ENCODE data around the gene ZBTB22. TPM values are rescaled to one million over a fixed set of nuclear protein-coding genes. Genes with fewer than 3 reads are reported as not detected.
A peak's percentile ranks its signal among the peaks of the same experiment; 100 is the strongest.

Gene ZBTB22
- polyA plus RNA-seq, 1 donor, result 20.9 TPM

DNA sequence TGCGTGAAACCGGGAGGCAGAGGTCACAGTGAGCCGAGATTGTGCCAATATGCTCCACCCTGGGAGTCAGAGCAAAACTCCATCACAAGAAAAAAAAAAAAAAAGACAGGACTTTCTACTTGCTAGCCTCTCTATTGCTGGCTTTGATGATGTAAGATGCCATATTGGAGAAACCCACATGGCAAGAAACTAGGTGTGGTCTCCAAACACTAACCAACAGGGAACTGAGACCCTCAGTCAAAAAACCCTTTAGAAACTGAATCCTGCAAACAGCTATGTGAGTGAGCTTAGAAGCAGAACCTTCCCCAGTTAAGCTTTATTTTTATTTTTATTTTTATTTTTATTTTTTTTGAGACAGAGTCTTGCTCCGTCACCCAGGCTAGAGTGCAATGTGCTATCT, 18.4 kb upstream of the ZBTB22 start:
- DNase-seq, result no peak

DNA sequence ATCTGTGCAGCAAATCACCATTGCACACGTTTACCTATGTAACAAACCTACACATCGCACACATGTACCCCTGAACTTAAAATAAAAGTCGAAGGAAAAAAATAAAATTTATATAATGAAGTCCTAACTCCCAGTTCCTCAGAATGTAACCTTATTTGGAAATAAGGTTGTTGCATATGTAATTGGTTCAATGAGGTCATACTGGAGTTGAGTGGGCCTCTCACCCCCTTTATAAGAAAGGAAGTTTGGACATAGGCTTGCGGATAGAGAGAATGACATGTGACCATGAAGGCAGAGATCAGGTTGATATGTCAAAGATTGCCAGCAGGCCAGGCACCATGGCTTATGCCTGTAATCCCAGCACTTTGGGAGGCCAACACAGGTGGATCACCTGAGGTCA, 16.1 kb upstream of the ZBTB22 start:
- DNase-seq, result no peak

DNA sequence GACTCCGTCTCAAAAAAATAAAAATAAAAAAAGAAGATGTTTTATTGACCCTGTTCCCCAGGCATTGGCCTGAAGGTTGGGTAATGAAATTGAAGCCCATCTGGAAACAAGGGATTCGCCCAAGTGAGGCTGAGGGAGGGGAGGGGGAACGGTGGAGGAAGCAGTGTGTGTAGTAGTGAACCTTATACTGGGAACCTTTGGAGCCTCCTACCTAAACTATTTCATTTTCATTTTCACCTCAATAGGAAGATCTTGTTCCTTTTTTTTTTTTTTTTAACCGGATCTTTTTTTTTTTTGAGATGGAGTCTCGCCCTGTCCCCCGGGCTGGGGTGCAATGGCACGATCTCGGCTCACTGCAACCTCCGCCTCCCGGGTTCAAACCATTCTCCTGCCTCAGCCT, 13.2 kb upstream of the ZBTB22 start:
- no peak for DNase-seq

DNA sequence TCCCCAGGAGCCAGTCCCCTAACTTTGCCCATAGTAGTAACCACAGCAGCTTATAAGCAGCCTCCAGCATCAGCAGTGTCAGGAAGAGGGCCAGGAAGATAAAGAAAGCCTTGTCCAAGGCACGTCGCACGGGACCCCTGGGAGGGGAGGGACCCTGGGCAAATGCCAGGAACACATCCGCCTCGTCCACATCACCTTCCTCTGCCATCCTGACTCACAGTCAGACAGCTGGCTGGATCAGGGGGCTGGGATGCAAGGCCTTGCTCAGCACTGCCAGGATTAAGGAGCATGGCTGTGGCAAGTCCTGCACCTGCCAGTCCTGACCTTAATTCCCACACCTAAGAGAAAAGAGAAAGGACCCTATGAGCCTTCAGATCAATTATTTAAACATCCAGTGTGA, 11.5 kb upstream of the ZBTB22 start:
- no peak for DNase-seq

DNA sequence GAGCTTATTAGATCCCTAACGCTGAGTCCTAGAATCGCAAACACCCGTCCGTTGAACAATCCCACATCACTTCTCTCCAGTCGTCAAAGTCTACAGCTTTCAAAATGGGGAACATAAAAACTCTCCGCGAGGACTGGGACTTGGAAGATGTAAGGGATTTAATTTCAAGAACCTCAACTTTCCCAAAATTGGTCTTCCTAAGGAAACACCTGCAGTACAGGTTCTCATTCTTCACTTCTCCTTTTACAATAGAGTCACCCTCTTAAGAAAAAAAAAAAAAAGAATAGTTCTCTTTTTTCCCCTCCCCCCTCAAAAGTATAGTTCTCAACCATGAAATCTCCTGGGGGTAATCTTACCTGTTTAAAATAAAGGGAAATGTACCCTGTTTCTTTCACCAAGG, 6.6 kb upstream of the ZBTB22 start:
- DNase-seq, result no peak

DNA sequence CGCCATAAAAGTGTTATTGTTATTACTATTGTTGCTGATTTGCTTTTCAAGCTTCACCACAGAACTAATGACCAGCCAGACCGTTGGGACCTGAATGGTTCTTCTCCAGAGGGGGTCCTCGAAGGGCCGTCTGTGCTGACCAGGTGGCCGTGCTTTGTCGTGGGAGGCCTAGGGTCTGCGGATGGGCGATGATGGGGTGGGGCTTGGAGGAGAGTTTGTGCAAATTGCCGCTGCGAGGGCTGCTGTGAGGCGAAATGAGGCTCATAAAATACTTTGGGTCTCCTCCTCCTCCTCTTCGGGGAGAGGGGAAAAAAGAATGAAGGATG, 6.0 kb upstream of the ZBTB22 start:
- DNase-seq, result no peak

DNA sequence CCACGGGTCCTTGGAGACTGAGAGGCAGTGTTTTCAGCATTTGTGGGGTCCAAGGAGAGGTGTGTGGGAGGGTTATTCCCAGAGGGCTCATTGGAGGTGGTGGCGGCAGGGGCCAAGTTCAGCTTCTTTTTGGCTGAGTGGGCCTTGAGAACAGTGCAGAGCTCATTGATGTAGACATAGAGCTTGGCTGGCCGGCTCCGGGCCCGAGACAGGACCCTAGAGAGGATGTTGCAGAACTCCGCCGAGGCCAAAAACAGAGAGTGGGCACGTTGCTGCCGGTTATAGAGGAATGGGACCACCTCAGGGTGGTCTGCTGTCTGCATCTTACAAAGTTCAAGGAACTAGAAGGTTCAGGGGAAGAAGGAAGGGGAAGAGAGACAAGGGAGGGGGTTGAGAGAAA, 3.7 kb upstream of the ZBTB22 start:
- no peak for DNase-seq

DNA sequence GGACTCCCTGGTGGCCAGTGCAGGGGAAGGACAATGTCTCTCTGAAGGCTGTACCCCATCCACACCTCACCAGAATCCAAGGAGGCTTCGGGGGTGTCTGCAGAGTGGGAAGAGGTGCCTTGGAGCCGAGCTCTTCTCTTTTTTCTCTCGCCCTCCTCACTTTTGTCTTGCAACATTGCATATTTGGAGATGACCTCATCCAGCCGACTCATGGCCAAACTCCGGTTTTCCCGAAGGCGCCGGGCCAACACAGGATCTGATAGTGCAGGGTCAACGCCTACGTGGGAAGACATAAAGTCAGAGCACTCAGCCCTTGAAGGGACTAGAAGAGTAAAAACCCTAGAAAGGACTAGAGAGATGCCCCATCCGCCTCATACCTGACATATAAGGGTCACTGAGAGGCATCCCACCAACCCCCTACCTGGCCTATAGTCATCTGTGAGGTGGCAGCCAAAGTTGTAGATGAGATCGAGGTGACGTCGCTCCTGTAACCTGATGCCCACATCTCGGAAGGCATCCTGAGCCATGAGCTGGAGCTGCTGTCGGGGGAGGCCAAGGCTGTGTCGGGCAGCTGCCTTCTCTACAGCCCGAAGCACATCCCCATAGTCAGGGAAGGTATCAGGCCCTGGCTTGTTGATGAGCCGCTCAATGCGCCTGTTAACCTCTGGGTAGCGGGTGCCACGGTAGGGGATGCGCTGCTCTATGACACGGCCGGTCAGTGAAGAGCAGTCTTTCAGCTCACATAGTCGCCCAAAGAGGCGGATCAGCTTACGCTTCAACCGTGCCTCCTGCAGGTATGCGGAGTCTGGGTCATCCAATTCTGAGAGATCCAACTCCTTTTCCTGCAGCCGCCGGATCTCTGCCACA, 3.0 kb upstream of the ZBTB22 start:
- no peak for DNase-seq

DNA sequence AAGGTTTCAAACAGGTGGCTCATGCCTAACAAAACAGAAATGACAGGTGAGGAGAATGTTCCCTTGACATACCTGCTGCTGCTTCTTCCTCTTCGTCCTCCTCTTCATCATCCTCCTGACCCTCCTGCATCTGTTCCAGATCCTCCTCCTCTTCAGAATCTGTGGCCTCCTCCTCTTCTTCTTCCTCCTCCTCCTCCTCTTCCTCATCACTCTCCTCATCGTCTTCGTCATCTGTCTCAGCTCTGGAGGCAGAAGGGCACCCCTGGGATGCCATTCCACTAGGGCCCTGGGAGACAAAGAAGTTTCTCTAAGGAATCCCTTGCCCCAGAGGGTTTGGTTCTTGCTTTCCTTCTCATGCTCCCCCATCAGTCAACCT, 2.4 kb upstream of the ZBTB22 start:
- DNase-seq, result no peak

DNA sequence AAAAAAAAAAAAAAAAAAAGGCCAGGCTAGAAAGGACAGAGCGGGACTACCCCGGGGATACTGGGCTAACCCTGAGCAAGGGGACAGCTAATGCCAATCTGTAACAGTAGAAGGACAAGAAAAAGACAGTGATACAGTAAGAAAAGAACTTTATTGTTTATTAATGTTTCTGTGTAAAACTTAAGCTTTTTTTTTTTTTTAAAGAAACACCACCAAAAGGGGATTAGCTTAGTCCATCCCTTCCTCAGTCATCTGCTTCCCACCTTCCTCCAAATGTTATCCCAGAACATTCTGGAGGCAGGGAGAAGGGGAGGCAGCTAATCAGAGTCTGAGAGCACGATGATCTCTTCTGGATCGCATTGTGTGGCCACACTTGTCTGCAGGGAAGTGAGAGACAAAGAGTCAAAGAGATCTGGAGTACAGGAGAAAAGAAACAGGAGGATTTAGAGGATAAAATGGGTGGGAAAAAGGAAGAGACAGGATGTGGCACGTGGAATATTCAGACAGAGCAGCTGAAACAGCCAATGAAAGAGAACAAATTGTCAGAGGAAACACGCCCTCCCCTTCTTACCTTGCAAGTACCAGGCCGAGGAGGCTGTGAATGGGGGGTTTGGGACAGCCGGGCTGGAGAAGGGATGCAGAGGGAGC, 1.0 kb upstream of the ZBTB22 start:
- no peak for DNase-seq

DNA sequence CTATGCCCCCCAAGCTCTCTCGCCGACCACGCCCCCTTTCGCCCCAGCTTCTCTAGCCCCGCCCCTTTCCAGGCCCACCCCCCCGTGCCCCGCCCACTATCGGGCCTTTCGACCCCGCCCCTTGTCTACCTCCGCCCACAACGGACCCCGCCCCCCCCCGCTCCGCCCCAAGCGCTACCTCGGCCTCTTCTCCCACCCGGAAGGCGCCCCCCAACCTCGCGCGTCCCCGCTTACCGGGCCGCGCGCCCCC, 200 bp downstream of the ZBTB22 start:
- DNase-seq, result no peak

DNA sequence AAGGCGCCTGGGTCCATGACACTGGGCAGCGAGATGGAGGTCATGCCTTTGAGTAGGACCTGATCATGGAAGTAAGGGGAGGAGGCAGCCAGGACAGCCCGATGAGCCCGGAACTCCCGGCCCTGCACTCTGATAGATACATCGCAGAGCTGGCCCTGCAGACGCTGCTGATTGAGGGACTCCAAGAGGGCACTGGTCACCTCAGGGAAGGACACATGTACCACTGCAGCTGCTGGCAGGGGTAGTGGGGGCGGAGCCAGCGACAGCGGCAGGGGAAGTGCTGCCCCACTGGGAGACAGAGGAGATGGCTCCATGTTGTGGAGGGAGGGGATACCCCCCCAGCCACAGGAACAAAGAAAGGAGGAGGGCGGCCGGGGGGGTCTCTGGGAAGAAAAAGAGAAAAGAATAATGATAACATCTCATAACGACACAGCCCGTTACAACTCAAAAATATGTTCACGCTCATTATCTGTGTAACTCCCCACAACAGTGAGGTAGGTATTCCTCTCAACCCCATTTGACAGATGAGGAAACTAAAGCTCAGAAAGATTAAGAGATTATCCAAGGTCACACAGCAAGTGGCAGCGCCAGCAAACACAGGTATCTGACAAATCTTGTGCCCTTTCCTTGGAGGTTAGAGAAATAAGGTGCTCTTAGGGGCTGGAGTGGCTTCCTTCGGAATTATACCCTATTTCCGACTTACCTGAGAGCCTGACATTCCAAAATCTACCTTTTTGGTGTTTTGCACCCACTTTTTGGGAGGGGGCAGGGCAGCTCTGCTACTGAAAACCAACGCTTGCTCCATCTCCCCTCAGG, 733 bp downstream of the ZBTB22 start:
- no peak for DNase-seq

DNA sequence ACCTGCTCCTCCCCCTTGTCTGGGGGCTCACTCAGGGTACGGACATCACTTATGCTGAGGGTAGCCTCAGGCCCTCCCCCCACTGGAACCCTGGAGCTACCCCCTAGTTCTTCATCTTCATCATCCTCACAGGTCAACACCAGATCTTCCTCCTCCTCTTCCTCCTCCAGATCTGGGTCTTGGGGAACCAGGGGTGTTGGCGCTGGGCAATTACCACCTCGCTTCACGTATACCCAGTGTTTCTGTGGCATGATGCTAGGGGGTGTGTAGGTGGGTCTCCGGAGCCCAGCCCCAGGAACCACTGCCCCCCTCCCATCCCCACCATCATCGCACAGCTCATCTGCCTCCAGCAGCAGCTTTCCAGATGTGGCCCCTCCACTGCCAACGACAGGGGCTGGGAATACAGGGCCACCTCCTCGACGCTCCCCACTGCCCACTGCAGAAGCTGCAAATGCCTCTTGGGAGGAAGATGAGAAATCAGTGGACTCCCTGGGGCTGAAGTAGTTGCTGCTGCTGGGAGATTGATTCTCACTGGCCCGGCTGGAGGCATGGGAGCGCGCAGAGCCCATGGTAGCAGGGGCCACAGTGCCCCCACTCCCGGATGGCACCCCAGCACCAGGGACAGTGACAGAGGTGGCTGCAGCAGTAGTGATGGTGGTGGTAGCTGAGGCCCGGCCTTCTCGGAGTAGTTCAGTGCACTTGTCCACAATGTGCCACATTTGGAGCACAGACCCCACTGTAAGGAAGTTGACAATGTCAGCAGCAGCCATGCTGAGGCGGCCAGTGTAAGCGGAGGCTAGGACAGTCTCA, 1.5 kb downstream of the ZBTB22 start:
- no peak for DNase-seq

DNA sequence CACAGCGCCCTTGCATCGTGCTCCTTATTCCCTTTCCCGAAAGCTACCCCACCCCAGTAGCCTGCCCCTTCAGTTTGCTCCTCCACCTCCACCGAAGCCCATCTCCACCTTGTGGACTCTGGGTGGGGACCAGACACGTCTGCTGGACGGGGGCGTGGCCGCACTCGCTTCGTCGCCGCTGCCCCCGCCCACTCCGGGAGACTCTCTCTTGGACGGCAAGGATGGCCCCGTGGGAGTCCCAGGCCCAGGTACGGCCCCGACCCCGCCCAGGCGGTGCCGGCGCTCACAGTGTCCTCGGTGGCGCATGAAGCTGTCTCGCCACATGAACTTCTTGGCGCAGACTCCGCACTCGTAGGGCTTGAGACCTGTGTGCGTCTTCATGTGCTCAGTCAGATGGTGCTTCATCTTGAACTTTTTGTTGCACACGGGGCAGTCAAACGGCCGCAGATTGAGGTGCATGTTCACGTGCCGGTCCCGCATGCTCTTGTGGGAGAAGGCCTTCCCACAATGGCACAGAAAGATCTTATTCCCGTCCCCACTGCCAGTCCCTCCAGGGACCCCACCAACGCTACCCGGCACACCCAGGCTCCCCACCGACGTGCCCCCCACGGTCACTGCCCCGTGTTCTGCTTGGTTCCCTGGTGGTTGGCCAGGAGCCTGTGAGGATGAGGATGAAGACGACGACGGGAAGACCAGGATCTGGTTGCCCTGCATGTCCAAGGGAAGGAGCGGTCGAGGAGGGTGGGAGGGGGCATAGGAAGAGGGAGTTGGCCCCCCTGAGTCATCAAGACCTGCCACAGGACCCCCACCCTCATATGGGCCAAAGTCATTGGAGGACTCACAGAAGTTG, 2.4 kb downstream of the ZBTB22 start:
- no peak for DNase-seq

DNA sequence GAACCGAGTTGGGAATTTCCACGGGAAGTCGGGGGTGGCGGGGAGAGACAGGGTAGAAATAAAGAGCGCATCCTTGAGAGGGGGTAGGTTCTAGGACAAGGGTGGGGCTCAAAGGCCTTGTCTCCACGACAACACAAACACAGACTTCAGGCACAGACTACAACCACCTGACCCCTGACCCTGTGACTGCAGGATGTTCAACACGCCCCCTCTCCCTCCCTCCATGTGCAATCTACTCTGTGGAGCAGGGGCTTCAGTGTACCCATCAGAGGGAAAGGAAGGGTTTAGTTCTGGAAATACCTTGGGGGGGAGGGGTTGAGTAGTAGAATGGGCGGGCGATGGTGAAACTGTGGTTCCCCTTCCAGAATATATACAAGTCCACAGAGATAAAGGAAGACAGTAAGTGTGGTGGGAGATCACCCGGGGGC, 3.0 kb downstream of the ZBTB22 start:
- DNase-seq, result peak; percentile 67

DNA sequence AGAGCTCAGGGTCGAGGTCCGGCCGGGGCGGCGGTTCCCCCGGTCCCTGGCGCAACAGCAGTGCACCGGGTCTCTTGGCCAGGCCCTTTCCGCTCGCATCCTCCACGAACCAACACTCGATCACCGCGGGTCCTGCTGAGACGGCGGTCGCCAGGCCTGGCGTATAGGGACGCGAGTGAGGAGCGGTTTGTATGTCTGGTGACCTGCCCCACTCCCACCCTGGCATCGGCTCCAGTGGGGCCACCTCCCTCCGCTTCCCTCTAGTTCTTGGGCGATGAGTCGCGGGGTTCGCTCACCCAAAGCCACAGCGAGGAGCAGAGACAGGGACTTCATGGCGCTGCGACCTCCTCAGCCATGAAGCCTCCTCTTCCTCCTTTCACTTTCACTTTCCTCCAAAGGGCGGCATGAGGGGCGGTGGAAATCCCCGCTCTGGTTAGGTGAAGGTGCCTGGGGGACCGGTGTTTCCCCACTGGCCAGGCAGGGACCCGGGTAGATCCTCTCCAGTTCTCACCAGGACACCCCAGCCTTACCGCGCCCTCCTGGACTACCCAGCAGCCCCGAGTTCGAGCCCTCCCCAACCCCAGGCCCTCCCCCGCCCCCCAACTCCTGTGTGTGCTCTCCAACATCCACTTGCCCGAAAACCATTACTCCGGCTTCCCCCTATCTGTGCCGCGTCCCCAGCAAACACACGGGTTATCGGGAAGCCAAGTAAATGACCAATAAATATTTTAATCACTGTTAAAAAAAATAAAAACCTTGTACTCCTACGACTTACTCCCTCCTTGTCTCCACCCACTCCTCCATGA, 3.6 kb downstream of the ZBTB22 start, which contains the start of gene TAPBP:
Gene TAPBP, minus strand, starts transcription at position 370 of the 806 bp plus-strand sequence. Its CDS starts 37 bp downstream, at position 333.
- peak; percentile 57 for DNase-seq

DNA sequence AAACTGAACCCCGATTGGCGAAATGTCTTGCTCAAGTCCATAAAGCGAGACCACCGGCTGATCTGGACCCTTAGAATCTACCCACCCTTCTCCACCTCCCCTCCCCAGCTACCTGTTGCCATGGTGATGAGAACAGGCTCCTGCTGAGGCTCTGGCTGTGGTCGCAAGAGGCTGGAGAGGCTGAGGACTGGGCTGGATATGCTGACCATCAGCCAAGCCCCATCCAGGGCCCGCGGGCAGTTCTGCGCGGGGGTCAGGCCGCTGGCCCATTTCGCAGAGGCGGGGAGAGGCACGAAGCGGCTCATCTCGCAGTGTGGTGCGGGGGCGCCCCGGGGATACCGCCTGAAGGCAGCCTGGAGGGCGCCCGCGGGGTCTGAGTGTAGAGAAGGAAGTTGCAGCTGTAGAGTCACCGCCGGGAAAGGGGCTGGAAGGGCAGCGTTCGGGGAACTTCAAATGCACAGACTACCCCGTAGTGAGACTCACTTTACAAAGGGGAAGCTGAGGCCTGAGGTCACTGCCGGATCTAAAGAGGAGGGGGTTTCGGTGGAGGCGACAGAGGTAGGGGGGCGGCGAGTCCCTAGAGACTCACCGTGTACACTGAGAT, 4.3 kb downstream of the ZBTB22 start:
- DNase-seq, result peak; percentile 39

DNA sequence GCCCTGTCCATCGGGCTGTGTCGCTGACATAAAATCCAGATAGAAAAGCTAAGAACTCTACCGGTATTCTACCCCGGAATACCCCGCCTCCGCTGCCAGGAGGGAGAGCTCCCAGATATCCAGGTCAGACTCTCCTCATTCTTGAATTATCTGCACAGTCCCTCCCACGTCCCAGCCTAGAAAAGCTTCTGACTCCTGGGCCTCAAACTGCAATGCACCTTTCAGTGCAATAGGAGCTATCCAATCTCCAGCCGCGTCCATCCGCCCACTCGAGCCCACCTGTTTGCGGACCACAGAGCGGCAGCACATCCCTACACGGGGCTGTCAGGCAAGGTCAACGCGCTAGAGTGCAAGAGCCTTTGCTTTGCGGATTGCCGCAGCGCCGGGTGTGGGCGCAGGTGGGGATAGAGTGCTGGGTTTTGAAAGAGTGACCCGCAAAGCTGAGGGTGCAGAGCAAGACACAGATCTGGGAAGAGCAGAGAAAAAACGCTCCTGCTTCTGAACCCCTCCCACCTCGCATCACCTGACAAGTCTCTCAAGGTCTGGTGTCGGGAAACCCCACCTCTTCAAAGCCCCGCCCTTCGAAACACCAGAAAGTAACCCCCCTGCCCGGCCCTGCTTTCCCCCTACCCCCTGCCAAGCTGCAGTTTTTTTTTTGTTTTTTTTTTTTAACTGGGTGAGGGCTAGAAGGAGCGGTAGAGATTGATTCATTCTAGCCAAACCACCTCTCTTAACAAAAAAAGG, 5.0 kb downstream of the ZBTB22 start:
- DNase-seq, result peak; percentile 51

DNA sequence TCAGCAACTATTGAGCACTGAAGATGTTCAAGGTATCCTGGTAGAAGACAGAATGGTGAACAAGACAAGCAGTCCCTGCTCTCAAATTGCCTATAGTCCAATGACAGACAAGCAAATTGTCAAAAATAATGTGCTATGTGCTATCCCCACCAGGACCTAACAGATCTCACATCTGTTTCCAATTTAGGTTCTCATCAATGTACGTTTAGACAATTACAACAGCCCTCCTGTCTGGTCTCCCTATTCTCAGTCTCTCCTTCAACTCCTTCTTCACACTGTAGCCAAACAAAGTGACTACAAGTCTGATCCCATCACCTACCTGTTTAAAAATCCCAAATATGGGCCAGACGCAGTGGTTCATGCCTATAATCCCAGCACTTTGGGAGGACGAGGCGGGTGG, 11.2 kb downstream of the ZBTB22 start:
- no peak for DNase-seq
